Nucleus accumbens (tissue), 56 donors: ENCODE results near the gene MTMR3.

ENCODE experiments used
- DNase-seq, 56 donors: peaks; one replicate each; lab custom pipeline; 2025; lab: John Stamatoyannopoulos, UW

Gene MTMR3

GRCh38 chr22:29867260-29867659 is 15.7 kb upstream of the MTMR3 start:
- DNase-seq: no peak

GRCh38 chr22:29867851-29868250 is 15.1 kb upstream of the MTMR3 start:
- DNase-seq: no peak

GRCh38 chr22:29870574-29870973 is 12.4 kb upstream of the MTMR3 start:
- no peak for DNase-seq

GRCh38 chr22:29871684-29872083 is 11.3 kb upstream of the MTMR3 start:
- DNase-seq: peak in 29 of 56 donors; percentile 1 to 72 (median 19)

- DNase-seq: no peak
Observed at GRCh38 chr22:29872144-29872893, 10.7 kb upstream of the MTMR3 start.

- DNase-seq: no peak
Observed at GRCh38 chr22:29872989-29873388, 10.0 kb upstream of the MTMR3 start.

DNA sequence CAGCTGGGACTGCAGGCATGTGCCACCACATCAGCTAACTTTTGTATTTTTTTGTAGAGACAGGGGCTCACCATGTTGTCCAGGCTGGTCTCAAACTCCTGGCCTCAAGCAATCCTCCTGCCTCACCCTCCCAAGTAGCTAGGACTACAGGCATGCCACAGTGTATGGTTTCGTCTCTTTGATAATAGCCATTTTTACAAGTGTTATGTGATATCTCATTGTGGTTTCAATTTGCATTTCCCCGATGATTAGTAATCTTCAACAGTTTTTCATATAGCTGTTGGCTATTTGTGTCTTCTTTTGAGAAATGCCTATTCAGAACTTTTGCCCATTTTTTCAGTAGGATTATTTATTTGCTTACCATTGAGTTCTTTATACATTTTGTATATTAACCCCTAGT is 9.0 kb upstream of the MTMR3 start:
- DNase-seq: no peak

GRCh38 chr22:29877620-29878019 is 5.4 kb upstream of the MTMR3 start:
- no peak for DNase-seq

DNA sequence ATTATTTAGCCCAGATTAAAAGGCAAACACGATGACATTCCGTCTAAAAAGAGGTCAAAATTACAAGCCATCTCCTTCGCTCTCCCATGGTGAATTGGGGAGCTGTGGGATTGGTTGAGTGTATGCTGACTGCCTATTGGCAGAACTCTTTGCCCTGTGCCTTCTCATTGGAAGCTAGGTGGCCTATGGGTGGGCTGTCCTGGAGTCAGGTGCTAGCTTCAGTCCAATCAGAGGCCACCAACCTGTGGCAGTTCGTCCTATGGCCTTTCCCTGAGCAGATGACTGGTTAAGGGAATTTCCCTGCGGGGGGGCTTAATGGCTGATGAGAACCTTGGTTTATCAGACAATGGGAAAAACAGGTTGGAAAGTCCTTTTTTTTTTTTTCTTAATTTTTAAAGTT is 3.2 kb upstream of the MTMR3 start:
- no peak for DNase-seq

GRCh38 chr22:29882716-29883044 is 294 bp upstream of the MTMR3 start:
- DNase-seq: no peak

- DNase-seq: no peak
Observed at GRCh38 chr22:29883775-29884097, 762 bp downstream of the MTMR3 start.

DNA sequence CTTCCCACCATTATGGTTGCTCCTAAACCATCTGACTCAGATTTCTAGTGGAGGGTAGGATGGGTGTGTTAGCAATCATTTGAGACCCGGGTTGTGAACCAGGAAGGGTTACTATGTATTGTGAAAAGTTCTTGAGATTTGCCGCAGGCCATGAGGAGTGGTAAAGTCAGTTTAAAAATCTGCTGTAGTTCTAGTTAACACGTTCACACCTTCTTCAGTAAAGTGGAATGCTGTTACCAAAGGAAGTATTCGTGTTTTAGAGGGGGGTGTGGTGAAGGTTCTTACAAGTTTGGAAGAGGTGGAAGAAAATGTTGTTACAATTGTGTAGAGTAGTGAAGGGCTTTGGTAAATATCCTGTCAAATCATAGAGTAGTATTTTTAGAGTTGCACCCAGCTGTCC is 2.6 kb downstream of the MTMR3 start:
- no peak for DNase-seq

GRCh38 chr22:29886596-29886995 is 3.6 kb downstream of the MTMR3 start:
- DNase-seq: no peak

DNA sequence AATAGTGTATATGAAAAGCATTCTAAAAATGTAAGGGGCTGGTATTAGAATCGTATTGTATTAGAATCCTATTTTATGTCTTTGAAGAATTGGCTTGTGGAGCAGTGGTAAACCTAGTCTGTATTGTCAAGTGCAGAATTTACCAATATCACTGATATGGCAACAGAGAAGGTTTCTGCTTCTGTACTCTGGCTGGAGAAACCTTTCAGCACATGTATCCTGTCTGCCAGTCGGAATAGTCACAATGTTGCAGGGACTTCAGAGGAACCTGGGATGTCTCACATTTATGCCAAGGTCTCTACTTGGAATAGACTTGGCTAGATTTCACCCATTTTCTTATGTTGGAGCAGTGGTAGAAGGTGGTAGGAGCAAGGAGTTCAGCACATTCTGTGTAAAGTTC is 4.4 kb downstream of the MTMR3 start:
- DNase-seq: no peak

DNA sequence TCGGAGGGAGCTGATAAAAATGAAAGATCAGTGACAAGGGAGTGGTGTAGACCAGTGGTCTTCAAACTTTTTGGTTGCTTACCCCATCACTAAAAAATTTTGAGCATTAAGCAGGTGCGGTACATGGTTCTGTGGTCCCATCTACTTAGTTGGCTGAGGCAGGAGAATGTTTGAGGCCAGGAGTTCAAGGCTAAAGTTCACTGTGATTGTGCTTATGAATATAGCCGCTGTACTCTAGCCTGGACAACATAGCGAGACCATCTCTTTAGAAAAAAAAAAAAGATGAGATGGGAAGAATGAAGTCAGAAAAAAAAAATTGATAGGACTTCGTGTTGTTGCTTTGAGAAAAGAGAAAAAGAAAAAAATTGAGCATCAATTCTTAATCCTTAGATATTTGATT is 7.8 kb downstream of the MTMR3 start:
- no peak for DNase-seq

GRCh38 chr22:29892315-29893156 is 9.6 kb downstream of the MTMR3 start:
- no peak for DNase-seq

DNA sequence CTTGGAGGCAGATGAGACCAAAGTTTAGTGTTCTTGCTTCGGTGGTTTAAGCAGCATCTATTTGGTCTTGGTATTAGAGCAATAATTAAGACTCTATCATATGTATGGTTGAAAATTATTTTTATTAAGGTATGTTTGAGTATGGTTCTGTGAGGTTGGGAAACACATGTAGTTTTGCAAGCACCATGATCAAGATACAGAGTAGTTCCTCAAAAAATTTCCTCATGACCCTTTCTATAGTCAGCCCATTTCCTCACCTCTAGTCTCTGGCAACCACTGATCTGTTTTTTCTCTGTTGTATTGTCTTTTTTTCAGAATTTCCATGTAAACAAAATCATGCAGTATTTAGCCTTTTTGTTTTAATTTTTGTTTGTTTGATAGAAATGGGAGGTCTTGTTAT is 18.4 kb downstream of the MTMR3 start:
- no peak for DNase-seq

DNA sequence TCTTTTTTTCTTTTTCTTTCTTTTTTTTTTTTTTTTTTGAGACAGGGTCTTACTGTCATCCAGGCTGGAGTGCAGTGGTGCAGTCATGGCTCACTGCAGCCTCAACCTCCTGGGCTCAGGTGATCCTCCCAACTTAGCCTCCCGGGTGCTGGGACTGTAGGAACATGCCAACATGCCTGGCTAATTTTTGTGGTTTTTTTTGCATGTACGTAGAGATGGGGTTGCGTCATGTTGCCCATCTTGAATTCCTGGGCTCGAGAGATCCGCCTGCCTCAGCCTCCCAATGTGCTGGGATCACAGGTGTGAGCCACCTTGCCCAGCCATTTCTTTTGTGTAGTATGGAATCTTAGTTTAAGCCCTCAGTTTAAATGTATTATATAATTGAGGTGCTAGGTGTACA is 20.4 kb downstream of the MTMR3 start:
- DNase-seq: no peak

DNA sequence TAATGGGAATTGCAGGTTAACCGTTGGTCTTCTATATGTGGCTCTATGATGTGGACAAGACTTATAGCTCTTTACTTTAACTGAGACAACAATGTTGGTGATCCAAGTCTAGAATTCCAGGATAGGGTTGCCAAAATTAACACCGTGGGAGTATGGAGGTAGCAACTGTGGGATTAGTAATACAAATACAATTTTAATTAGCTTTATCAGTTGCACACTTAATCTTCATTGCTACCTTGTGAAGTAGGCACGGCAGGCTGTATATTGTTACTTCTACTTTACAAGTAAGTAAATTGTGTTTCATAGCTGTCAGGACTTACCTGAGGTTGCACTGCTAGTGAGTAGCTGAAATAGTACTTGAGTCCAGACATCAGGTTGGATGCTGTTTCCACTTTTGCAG is 21.0 kb downstream of the MTMR3 start:
- no peak for DNase-seq

GRCh38 chr22:29907753-29908515 is 25.0 kb downstream of the MTMR3 start:
- DNase-seq: peak in 6 of 56 donors; percentile 1 to 51 (median 20)

DNA sequence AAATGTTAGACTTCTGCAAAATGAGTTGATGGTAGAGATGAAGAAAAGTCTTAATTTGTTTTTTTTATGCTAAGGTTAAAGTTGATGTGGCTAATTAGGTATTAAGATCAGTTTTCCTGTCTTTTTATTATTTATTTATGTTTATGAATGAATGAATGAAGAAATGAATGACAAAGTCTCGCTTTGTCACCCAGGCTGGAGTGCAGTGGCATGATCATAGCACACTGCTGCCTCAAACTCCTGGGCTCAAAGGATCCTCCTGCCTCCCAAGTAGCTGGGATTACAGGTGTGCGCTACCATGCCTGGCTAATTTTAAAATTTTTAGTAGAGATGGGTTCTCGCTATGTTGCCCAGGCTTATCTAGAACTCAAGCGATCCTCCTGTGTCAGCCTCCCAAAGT is 29.2 kb downstream of the MTMR3 start:
- no peak for DNase-seq
